ENCODE data around the gene JAZF1. TPM values are rescaled to one million over a fixed set of nuclear protein-coding genes. Genes with fewer than 3 reads are reported as not detected.

JAZF1 gene
- total and polyA plus RNA-seq, 2 of the 8 experiments (the other 6 are each of a cell fraction or from before 2014, with no cell fraction given), result 2.6 to 21.8 TPM

DNA sequence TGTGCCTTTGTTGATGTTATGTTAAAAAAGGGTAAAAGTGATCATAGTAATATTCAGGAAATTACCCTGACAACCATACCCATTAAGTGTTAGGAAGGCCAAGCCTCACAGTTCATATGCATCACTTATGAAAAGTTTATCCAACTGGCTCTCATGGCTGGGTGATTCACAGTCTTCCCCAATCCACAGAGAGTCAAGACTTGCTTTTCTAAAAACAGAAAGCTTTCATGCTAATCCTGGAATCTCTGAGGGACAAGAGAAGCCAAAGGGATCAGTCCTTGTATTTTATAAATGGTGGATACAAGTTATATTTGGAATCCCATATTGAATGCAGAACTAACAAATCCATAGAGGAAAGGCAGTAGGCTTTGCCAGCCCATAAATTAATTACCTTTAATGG, 218.3 kb downstream of the JAZF1 start:
- no peak overlapping the region for H2BK120ac ChIP-seq (replicated peaks; ENCODE audit: low read depth, low read length)
- no peak overlapping the region for H3K4me2 ChIP-seq (ENCODE audit: insufficient read depth in 1 of 2, low read depth in 2 of 2, low read length in 2 of 2)
- H3K23ac ChIP-seq (ENCODE audit: insufficient read length), result no peak overlapping the region
- H3K9me3 ChIP-seq (ENCODE audit: insufficient read depth in 2 of 2, low read depth in 1 of 2, low read length in 1 of 2), result no peaks in the 10 kb centered on the region
- H3K56ac ChIP-seq (replicated peaks; ENCODE audit: insufficient read length, low read depth, low read length), result no peak overlapping the region
- no peak overlapping the region for H4K8ac ChIP-seq (ENCODE audit: extremely low read depth, insufficient read depth, low read length)
- H2BK12ac ChIP-seq (ENCODE audit: low read depth, low read length), result no peak overlapping the region
- H2AK5ac ChIP-seq (ENCODE audit: low read depth, low read length), result no peak overlapping the region
- H4K91ac ChIP-seq (replicated peaks; ENCODE audit: insufficient read length, low read length), result no peak overlapping the region
- H2AFZ ChIP-seq (ENCODE audit: low read length), result no peak overlapping the region
- H3K27me3 ChIP-seq (replicated peaks in 1 of 4; ENCODE audit: control insufficient read depth in 3 of 4, extremely low read depth in 1 of 4, insufficient read depth in 3 of 4, low read length in 3 of 4), result no peaks in the 10 kb centered on the region
- no peak overlapping the region for H2BK15ac ChIP-seq (ENCODE audit: low read length)
- H4K20me1 ChIP-seq (replicated peaks in 1 of 2; ENCODE audit: control insufficient read depth in 1 of 2, insufficient read depth in 2 of 2, low read length in 2 of 2), result no peaks in the 10 kb centered on the region
- H2BK5ac ChIP-seq (ENCODE audit: low read depth, low read length), result no peak overlapping the region
- 0 out of 2 replicates have a peak, but pooled peaks cover 2% of the 10 kb centered on the region for H3K79me1 ChIP-seq (ENCODE audit: low read depth, low read length)
- no peak overlapping the region for H3K4me3 ChIP-seq (ENCODE audit: extremely low read depth in 1 of 4, insufficient read depth in 2 of 4, low read depth in 3 of 4, low read length in 4 of 4)
- H3K9ac ChIP-seq (replicated peaks in 1 of 4; ENCODE audit: extremely low read depth in 1 of 4, low read depth in 3 of 4, low read length in 3 of 4), result no peak overlapping the region
- H3K14ac ChIP-seq (ENCODE audit: insufficient read length), result no peak overlapping the region
- DNase-seq (ENCODE audit: low read depth in 1 of 2, low spot score in 2 of 2) (no peak), FAIRE-seq (no peak)
- ChIA-PET CTCF (ENCODE audit: partially characterized antibody) (no interaction called here), POLR2A (ENCODE audit: partially characterized antibody) (no interaction called here)
- H3K79me2 ChIP-seq (ENCODE audit: control insufficient read depth in 1 of 2, insufficient read depth in 2 of 2, low read length in 2 of 2), result no peaks in the 10 kb centered on the region
- no peak overlapping the region for H3K4ac ChIP-seq (replicated peaks; ENCODE audit: insufficient read length, low read depth, low read length)
- H3K4me1 ChIP-seq (replicated peaks in 1 of 4; ENCODE audit: control insufficient read depth in 3 of 4, insufficient read depth in 4 of 4, low read length in 3 of 4), result no peaks in the 10 kb centered on the region
- no peak overlapping the region for H3K27ac ChIP-seq (ENCODE audit: low read depth, low read length)
- no peak overlapping the region for H2BK20ac ChIP-seq (ENCODE audit: low read length)
- H3K36me3 ChIP-seq (ENCODE audit: control insufficient read depth in 2 of 4, insufficient read depth in 4 of 4, low read length in 3 of 4), result no peaks in the 10 kb centered on the region
- no peak overlapping the region for H3K18ac ChIP-seq (ENCODE audit: extremely low read depth, low read length)
- no peak overlapping the region for H4K5ac ChIP-seq (ENCODE audit: insufficient read length, low read depth, low read length)
- no peak for TF ChIP-seq CREB1 (IDR thresholded peaks at IDR 0.05)
- no peak for TF ChIP-seq GTF2F1 (IDR thresholded peaks at IDR 0.05; ENCODE audit: borderline replicate concordance, low read depth, low read length)
- no peak for TF ChIP-seq TCF12 (IDR thresholded peaks at IDR 0.05; ENCODE audit: low read depth, low read length)
- no peak for TF ChIP-seq RBBP5 (IDR thresholded peaks at IDR 0.05; ENCODE audit: borderline replicate concordance, low read depth, low read length)
- no peak for TF ChIP-seq RXRA (IDR thresholded peaks at IDR 0.05; ENCODE audit: insufficient read depth, low read depth, low read length)
- TF ChIP-seq CBX5 (IDR thresholded peaks at IDR 0.05; ENCODE audit: low read depth, low read length), result no peak
- TF ChIP-seq BCL11A (IDR thresholded peaks at IDR 0.05; ENCODE audit: low read depth in 2 of 2, low read length in 2 of 2), result no peak
- TF ChIP-seq, protein P1, sequence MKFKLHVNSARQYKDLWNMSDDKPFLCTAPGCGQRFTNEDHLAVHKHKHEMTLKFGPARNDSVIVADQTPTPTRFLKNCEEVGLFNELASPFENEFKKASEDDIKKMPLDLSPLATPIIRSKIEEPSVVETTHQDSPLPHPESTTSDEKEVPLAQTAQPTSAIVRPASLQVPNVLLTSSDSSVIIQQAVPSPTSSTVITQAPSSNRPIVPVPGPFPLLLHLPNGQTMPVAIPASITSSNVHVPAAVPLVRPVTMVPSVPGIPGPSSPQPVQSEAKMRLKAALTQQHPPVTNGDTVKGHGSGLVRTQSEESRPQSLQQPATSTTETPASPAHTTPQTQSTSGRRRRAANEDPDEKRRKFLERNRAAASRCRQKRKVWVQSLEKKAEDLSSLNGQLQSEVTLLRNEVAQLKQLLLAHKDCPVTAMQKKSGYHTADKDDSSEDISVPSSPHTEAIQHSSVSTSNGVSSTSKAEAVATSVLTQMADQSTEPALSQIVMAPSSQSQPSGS (IDR thresholded peaks at IDR 0.05; ENCODE audit: low read length), result no peak
- TF ChIP-seq MAFK (IDR thresholded peaks at IDR 0.05; ENCODE audit: low read depth, low read length), result no peak
- no peak for TF ChIP-seq CTBP2 (IDR thresholded peaks at IDR 0.05; ENCODE audit: borderline replicate concordance, insufficient read depth, insufficient read length, low read length)
- TF ChIP-seq ZNF274 (IDR thresholded peaks at IDR 0.05; ENCODE audit: borderline replicate concordance, extremely low read depth, low read length), result no peak
- no peak for TF ChIP-seq KDM4A (IDR thresholded peaks at IDR 0.05; ENCODE audit: low read depth, low read length, severe bottlenecking)
- no peak for TF ChIP-seq RAD21 (IDR thresholded peaks at IDR 0.05 in 1 of 2, conservative IDR thresholded peaks at IDR 0.05 in 1 of 2; ENCODE audit: low read depth in 2 of 2, low read length in 2 of 2)
- no peaks in the 10 kb centered on the region for H3K23me2 ChIP-seq (ENCODE audit: low read depth, low read length)

All from H1 (cell line).